ENCODE results near the gene CDC42BPB.

The CDC42BPB gene

GRCh38 chr14:102883554-102883953 is 173.8 kb downstream of the CDC42BPB start:
- H3K27me3 ChIP-seq (ENCODE audit: low read length), result no peaks in the 10 kb centered on the region
- no peak overlapping the region for H3K9ac ChIP-seq (ENCODE audit: low read length)
- H3K9me2 ChIP-seq (replicated peaks; ENCODE audit: insufficient read depth, low read length), result no peaks in the 10 kb centered on the region
- H3K4me2 ChIP-seq (ENCODE audit: low read depth, low read length, poor library complexity, severe bottlenecking), result no peak overlapping the region
- no peaks in the 10 kb centered on the region for H3K9me3 ChIP-seq (ENCODE audit: insufficient read depth, low read length)
- H3K36me3 ChIP-seq (ENCODE audit: low read length), result no peaks in the 10 kb centered on the region
- TF ChIP-seq EZH2phosphoT487 (conservative IDR thresholded peaks at IDR 0.05; ENCODE audit: low read length) (no peak), CTCF (IDR thresholded peaks at IDR 0.05; ENCODE audit: insufficient read depth, low read length, poor library complexity, severe bottlenecking) (no peak)
- no peak overlapping the region for H3K27ac ChIP-seq (ENCODE audit: low read depth, low read length)
- H4K20me1 ChIP-seq (ENCODE audit: low read depth, low read length), result no peaks in the 10 kb centered on the region
- no peak overlapping the region for H2AFZ ChIP-seq (ENCODE audit: low read depth, low read length, severe bottlenecking)
- no peak overlapping the region for H3K4me3 ChIP-seq (ENCODE audit: insufficient read depth, low read length, poor library complexity, severe bottlenecking)
- H3F3A ChIP-seq (ENCODE audit: insufficient read depth), result no peaks in the 10 kb centered on the region
- no peaks in the 10 kb centered on the region for H3K79me2 ChIP-seq (ENCODE audit: insufficient read depth, low read length)

GRCh38 chr14:102883089-102883541 is 174.2 kb downstream of the CDC42BPB start:
- no peak overlapping the region for H3K4me3 ChIP-seq (ENCODE audit: insufficient read depth, low read length, poor library complexity, severe bottlenecking)
- H3K9me3 ChIP-seq (ENCODE audit: insufficient read depth, low read length), result no peaks in the 10 kb centered on the region
- no peak overlapping the region for H2AFZ ChIP-seq (ENCODE audit: low read depth, low read length, severe bottlenecking)
- H3K27me3 ChIP-seq (ENCODE audit: low read length), result no peaks in the 10 kb centered on the region
- no peaks in the 10 kb centered on the region for H4K20me1 ChIP-seq (ENCODE audit: low read depth, low read length)
- no peaks in the 10 kb centered on the region for H3K79me2 ChIP-seq (ENCODE audit: insufficient read depth, low read length)
- no peak overlapping the region for H3K27ac ChIP-seq (ENCODE audit: low read depth, low read length)
- no peak overlapping the region for H3K4me2 ChIP-seq (ENCODE audit: low read depth, low read length, poor library complexity, severe bottlenecking)
- H3F3A ChIP-seq (ENCODE audit: insufficient read depth), result no peaks in the 10 kb centered on the region
- no peak for TF ChIP-seq CTCF (IDR thresholded peaks at IDR 0.05; ENCODE audit: insufficient read depth, low read length, poor library complexity, severe bottlenecking)
- TF ChIP-seq EZH2phosphoT487 (conservative IDR thresholded peaks at IDR 0.05; ENCODE audit: low read length), result no peak
- no peaks in the 10 kb centered on the region for H3K9me2 ChIP-seq (replicated peaks; ENCODE audit: insufficient read depth, low read length)
- no peaks in the 10 kb centered on the region for H3K36me3 ChIP-seq (ENCODE audit: low read length)
- H3K9ac ChIP-seq (ENCODE audit: low read length), result no peak overlapping the region

All from SU-DHL-6 (cell line).